BJ (cell line): ENCODE measurements around the gene ZDHHC1. TPM values are rescaled to one million over a fixed set of nuclear protein-coding genes. Genes with fewer than 3 reads are reported as not detected.

ENCODE experiments used
- CTCF ChIA-PET: fragments of 350-600 bp; formaldehyde crosslinking; extraction: SDS; loops from one replicate; lab custom pipeline; 2021; ENCODE audit warnings: antibody characterized with exemption, inconsistent platforms; lab: Yijun Ruan, JAX
- POLR2A ChIA-PET: fragments of 300-600 bp; sonication (Branson Sonifier 250); formaldehyde crosslinking; extraction: SDS; loops from one replicate; lab custom pipeline; 2021; ENCODE audit warnings: antibody characterized with exemption; lab: Charles Lee
- DNase-seq: peaks from one replicate; pipeline ENCODE4 v3.0.0-alpha.2; 2011; ENCODE audit warnings: low read depth
- H3K27me3 ChIP-seq: 2 replicates; pipeline ENCODE4 v1.6.0; 2011; ENCODE audit warnings: low read length; ENCODE audit not compliant: control insufficient read depth, insufficient read depth
- H3K36me3 ChIP-seq: 2 replicates; pipeline ENCODE4 v1.5.1; 2011; ENCODE audit warnings: low read length; ENCODE audit not compliant: control insufficient read depth, insufficient read depth
- H3K4me3 ChIP-seq: 2 replicates; pipeline ENCODE4 v1.5.1; 2011; ENCODE audit warnings: low read depth, mild to moderate bottlenecking, control low read depth, low read length
- CTCF ChIP-seq: IDR thresholded peaks from 2 replicates; pipeline ENCODE4 v1.5.1; 2011; ENCODE audit warnings: low read depth, mild to moderate bottlenecking, control low read depth, inconsistent platforms, low read length, moderate library complexity; ENCODE audit not compliant: insufficient read depth
- polyA plus RNA-seq: library from polyadenylated mRNA; depleted of rRNA; stranded (reverse); fragments of >200 nt; gene quantifications from 2 replicates; pipeline ENCODE4 v1.2.3, GENCODE V29; 2011

ZDHHC1 gene
- polyA plus RNA-seq, 1 experiment: 7.4 TPM

- CTCF ChIA-PET: interaction anchor here (1.5 to 2.8 kb wide), 2 partner anchors 10 to 39 kb away, joined by 3 to 7 read pairs; no protein-coding TSS in a partner anchor
These were observed 28.1 kb downstream of the ZDHHC1 start for GRCh38 chr16:67388191-67388590.

GRCh38 chr16:67387479-67388079 is 28.7 kb downstream of the ZDHHC1 start:
- H3K27me3 ChIP-seq: peaks cover 1% of the 10 kb centered on the region; the same call in 1 of the 2 replicates
- no peak for TF ChIP-seq CTCF
- no peak overlapping the region for H3K4me3 ChIP-seq
- DNase-seq: no peak
- ChIA-PET POLR2A (no interaction called here), CTCF (interaction anchor here (2.8 kb wide), 1 partner anchor 10 kb away, joined by 7 read pairs; no protein-coding TSS in a partner anchor)
- no peaks in the 10 kb centered on the region for H3K36me3 ChIP-seq

More at GRCh38 chr16:67388191-67388590, 28.1 kb downstream of the ZDHHC1 start:
- DNase-seq: no peak
- no peaks in the 10 kb centered on the region for H3K36me3 ChIP-seq
- TF ChIP-seq CTCF: no peak
- no peak overlapping the region for H3K4me3 ChIP-seq
- peaks cover 1% of the 10 kb centered on the region; the same call in 1 of the 2 replicates for H3K27me3 ChIP-seq
- POLR2A ChIA-PET: no interaction called here

DNA sequence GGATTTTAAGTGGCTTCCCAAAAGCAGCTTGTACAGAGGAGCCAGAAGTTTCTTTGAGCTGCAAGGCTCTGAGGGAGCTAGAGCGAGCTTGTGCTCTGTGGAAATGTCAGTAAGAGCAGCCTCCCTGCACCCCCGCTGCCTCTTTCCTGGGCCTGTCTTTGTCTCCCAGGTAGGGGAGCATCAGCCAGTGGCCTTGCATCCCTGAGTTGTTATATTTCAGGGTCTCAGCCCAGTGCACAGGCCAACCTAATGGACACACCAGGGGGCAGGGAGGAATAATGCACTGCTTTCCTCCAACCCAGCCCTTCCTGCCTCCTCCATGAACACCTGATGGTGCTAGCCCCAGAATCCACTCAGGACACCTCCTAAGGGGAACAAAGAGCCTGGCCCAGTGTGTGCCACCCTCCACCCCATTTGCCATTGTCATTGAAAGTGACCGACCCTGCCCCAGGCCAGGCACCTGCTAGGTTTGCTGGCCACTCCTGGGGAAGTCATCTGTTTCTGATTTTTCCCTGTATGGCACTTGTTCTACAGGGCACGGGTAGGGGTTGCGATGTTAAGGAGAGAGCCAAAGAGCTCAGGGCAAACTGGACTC is 29.3 kb downstream of the ZDHHC1 start:
- TF ChIP-seq CTCF: no peak
- ChIA-PET POLR2A (no interaction called here), CTCF (interaction anchor here (0.8 kb wide), 1 partner anchor 84 kb away, joined by 3 read pairs; no protein-coding TSS in a partner anchor)
- DNase-seq: no peak
- Histone ChIP-seq H3K36me3 (no peaks in the 10 kb centered on the region), H3K4me3 (no peak overlapping the region), H3K27me3 (peaks cover 1% of the 10 kb centered on the region; the same call in 1 of the 2 replicates)

DNA sequence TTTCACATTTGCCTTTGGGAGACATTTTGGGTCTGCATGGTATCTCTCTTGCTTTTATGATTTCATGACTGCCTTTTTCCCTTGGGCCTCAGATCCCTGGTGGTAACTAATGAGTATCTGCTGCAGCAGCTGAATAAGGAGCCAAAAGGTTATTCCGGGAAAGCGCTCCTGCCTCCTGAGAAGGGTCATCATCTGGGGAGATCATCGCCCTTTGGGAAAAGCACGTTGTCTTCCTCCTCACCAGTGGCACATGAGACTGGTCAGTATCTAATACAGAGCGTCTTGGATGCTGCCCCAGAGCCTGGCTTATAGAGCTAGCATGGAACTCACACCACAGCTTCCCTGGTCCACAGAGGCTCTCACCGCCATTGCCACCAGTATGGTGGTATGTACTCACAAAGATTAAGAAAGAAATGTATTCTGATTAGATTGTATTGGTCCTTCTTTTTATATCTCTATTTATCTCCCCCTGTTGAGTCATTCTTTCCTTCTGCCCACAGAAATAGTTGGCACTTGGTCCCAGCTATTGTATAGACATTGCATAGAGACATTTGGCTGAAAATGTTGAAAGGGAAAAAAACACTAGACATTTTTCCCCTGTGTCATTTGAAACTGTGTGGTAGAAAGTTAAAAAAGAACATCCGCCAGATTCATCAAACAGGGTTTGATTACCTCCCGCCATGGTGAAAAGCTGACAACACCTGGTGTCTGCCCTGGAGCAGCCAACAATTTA is 31.3 kb downstream of the ZDHHC1 start:
- ChIA-PET CTCF (interaction anchor here (0.7 to 1.8 kb wide), 6 partner anchors 8 to 81 kb away, joined by 3 to 5 read pairs (median 3); no protein-coding TSS in a partner anchor), POLR2A (no interaction called here)
- H3K36me3 ChIP-seq: no peaks in the 10 kb centered on the region
- TF ChIP-seq CTCF: no peak
- H3K4me3 ChIP-seq: no peak overlapping the region
- DNase-seq: no peak
- peaks cover 3% of the 10 kb centered on the region for H3K27me3 ChIP-seq

DNA sequence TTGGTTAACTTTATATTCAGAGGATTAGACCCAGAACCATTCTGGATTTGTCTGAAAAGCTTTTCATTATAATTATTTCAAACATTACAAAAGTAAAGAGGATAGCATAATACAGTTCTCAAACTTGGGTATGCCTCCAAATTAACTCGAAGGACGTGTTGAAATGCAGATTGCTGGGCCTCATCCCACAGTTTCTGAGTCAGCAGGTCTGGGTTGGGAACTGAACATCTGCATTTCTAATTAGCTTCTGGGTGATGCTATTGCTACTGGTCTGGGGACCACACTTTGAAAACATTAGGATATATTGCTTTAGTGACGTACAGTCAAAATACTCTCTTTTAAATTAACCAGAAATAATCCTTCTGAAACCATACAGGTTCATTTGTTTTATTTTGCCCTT is 33.0 kb downstream of the ZDHHC1 start:
- H3K27me3 ChIP-seq: peaks cover 3% of the 10 kb centered on the region
- no peak for TF ChIP-seq CTCF
- no peak for DNase-seq
- POLR2A ChIA-PET: no interaction called here
- no peaks in the 10 kb centered on the region for H3K36me3 ChIP-seq
- no peak overlapping the region for H3K4me3 ChIP-seq
- CTCF ChIA-PET: interaction anchor here (0.7 to 2.5 kb wide), 5 partner anchors 8 to 82 kb away, joined by 3 to 8 read pairs (median 3); partner anchors contain the start of gene TPPP3
